ENCODE measurements around the gene CROCC2. TPM values are rescaled to one million over a fixed set of nuclear protein-coding genes. Genes with fewer than 3 reads are reported as not detected.

The CROCC2 gene
- total and polyA plus RNA-seq, 2 of the 13 experiments (the other 11 are each of a cell fraction or from before 2014, with no cell fraction given): not detected

- TF ChIP-seq MLLT10 (CRISPR knock-in tag; IDR thresholded peaks at IDR 0.05): no peak
- peak; percentile 56; the same call in 1 of the 2 replicates for TF ChIP-seq NRL (CRISPR knock-in tag; IDR thresholded peaks at IDR 0.05; ENCODE audit: borderline replicate concordance)
- TF ChIP-seq ZHX1 (CRISPR knock-in tag; IDR thresholded peaks at IDR 0.05; ENCODE audit: low read depth): peak; percentile 50; the same call in 1 of the 2 replicates
- TF ChIP-seq PATZ1 (CRISPR knock-in tag; IDR thresholded peaks at IDR 0.05): no peak
- no peak for TF ChIP-seq ZNF781 (CRISPR knock-in tag; IDR thresholded peaks at IDR 0.05; ENCODE audit: borderline replicate concordance, not compliant biosample characterization)
- TF ChIP-seq THAP9 (CRISPR knock-in tag; IDR thresholded peaks at IDR 0.05; ENCODE audit: borderline replicate concordance): no peak
- TF ChIP-seq ZNF333 (CRISPR knock-in tag; IDR thresholded peaks at IDR 0.05; ENCODE audit: borderline replicate concordance): no peak
- TF ChIP-seq ZNF512 (CRISPR knock-in tag; IDR thresholded peaks at IDR 0.05): 0 out of 2 replicates have a peak, but pooled peaks have one; percentile 4
- TF ChIP-seq ATF7 (IDR thresholded peaks at IDR 0.05): no peak
- TF ChIP-seq ATF7 (CRISPR knock-in tag; IDR thresholded peaks at IDR 0.05): peak; percentile 54; the same call in 1 of the 2 replicates
- peak; percentile 81 for TF ChIP-seq ZBTB33 (CRISPR knock-in tag; IDR thresholded peaks at IDR 0.05)
- TF ChIP-seq TMF1 (CRISPR knock-in tag; IDR thresholded peaks at IDR 0.05; ENCODE audit: low read depth): 0 out of 2 replicates have a peak, but pooled peaks have one; percentile 10
- TF ChIP-seq ZNF83 (CRISPR knock-in tag; IDR thresholded peaks at IDR 0.05; ENCODE audit: borderline replicate concordance): 0 out of 2 replicates have a peak, but pooled peaks have one; percentile 11
- TF ChIP-seq BHLHE40 (IDR thresholded peaks at IDR 0.05; ENCODE audit: low read length): no peak
- TF ChIP-seq ZNF282 (IDR thresholded peaks at IDR 0.05; ENCODE audit: partially characterized antibody): no peak
- no peak; the same call in none of the 2 replicates for TF ChIP-seq ZNF891 (CRISPR knock-in tag; IDR thresholded peaks at IDR 0.05)
Measured at GRCh38 chr2:240959214-240959940, 53.2 kb downstream of the CROCC2 start (continued).

All from HepG2 (cell line).